ENCODE data around the gene SCN1A. TPM values are rescaled to one million over a fixed set of nuclear protein-coding genes. Genes with fewer than 3 reads are reported as not detected.

Gene SCN1A
- total RNA-seq = under 1 TPM in 1 of 4 donors, not detected in 3; under 0.01 TPM

DNA sequence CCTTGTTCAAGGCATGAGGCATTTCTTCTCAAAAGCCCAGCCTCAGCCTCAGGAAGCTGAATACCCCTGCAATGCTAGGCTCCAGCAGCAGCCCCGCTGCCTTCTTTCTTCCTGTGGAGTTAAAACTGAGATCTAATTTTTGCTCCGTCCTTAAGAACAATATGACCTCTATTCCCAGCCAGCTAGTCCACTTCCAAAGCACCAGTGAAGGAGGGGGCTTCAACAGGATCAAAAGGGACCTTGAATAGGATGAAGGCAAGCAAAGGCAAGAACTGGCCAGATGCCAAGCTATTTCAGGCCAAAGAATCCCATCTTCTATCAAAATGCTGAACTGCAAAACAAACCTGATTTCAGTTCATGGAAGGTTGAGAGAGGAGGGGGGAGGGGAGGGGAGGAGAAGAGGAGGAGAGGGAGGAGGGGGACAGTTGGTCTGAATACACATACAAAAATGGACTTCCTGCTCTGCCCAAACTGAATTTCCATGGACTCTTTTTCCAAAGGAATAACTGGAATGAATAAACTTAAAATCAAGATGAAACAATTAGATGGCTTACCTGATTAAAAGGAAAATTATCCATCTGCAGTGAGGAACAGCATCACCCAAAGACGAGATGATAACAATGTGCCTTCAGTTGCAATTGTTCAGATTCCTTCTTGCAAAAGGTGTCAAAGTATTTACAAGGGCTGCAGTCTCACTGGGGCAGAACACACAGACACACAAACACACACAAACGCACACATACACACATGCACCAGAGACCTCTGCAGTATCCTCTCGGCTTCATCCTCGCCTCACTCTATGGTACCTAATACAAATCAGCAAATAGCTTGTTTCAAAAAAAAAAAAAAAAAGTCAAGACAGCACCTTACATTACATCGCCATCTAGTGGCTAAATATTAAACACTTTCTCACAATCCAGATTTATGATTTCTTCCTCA, at the start of gene SCN1A:
Gene SCN1A, minus strand, starts transcription at position 804 of the 939 bp plus-strand sequence. CDS start 54,399 bp downstream, outside the sequence.
- WGBS = 28% methylated on average over 7 of the region's 7 CpGs
- H3K4me1 ChIP-seq = peaks cover 0 to 7% (median 4%) of the 10 kb centered on the region in 4 donors
- H3K36me3 ChIP-seq = no peaks in the 10 kb centered on the region
- no peaks in the 10 kb centered on the region for H3K9me3 ChIP-seq
- intact Hi-C loops (cut with DNase I) = loop anchor here (1.0 to 5.0 kb wide), 2 partner anchors 70 to 174 kb away; partner anchors contain the start of gene TTC21B
- peaks cover 0 to 16% (median 0%) of the 10 kb centered on the region in 4 donors for H3K27me3 ChIP-seq
- no peak within 1 kb of the TSS for H3K27ac ChIP-seq (replicated peaks in 1 of 4)
- no peak for TF ChIP-seq POLR2A (IDR thresholded peaks at IDR 0.05; ENCODE audit: low read depth)
- TF ChIP-seq, protein P1, sequence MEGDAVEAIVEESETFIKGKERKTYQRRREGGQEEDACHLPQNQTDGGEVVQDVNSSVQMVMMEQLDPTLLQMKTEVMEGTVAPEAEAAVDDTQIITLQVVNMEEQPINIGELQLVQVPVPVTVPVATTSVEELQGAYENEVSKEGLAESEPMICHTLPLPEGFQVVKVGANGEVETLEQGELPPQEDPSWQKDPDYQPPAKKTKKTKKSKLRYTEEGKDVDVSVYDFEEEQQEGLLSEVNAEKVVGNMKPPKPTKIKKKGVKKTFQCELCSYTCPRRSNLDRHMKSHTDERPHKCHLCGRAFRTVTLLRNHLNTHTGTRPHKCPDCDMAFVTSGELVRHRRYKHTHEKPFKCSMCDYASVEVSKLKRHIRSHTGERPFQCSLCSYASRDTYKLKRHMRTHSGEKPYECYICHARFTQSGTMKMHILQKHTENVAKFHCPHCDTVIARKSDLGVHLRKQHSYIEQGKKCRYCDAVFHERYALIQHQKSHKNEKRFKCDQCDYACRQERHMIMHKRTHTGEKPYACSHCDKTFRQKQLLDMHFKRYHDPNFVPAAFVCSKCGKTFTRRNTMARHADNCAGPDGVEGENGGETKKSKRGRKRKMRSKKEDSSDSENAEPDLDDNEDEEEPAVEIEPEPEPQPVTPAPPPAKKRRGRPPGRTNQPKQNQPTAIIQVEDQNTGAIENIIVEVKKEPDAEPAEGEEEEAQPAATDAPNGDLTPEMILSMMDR (IDR thresholded peaks at IDR 0.05) = peak; percentile 35 to 65 (median 61)
- DNase-seq (ENCODE audit: extremely low spot score) = no peak
- H3K4me3 ChIP-seq = no peak within 1 kb of the TSS

DNA sequence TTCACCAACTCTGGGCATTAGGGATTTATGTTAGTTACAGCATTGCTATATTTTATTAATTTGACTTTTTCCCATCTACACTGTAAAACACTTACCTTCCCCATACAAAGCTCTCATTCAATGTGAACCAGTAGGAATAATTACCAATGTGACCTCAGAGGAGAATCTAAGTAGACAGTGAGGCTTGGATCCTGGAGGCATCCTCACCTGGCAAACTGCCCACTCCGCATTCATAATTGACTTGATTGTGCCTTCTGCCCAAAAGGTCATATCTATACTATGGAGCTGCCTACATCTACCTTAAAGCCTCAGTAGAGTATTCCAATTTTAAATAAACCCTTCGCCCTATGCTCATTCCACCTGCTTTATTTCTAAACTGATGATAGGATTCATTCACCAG, 45.4 kb upstream of the SCN1A start:
- Histone ChIP-seq H3K36me3 (no peaks in the 10 kb centered on the region), H3K27me3 (no peaks in the 10 kb centered on the region), H3K4me3 (no peak overlapping the region), H3K27ac (replicated peaks in 1 of 4) (no peak overlapping the region), H3K9me3 (no peaks in the 10 kb centered on the region), H3K4me1 (no peaks in the 10 kb centered on the region)
- intact Hi-C loops (cut with DNase I) = no loop called here
- 73% methylated on average over 2 of the region's 2 CpGs for WGBS
- TF ChIP-seq POLR2A (IDR thresholded peaks at IDR 0.05; ENCODE audit: low read depth) (no peak), EP300 (IDR thresholded peaks at IDR 0.05) (no peak), POLR2AphosphoS5 (IDR thresholded peaks at IDR 0.05) (no peak)
- TF ChIP-seq, protein P1 (IDR thresholded peaks at IDR 0.05) = no peak
- DNase-seq (ENCODE audit: extremely low spot score) = no peak

DNA sequence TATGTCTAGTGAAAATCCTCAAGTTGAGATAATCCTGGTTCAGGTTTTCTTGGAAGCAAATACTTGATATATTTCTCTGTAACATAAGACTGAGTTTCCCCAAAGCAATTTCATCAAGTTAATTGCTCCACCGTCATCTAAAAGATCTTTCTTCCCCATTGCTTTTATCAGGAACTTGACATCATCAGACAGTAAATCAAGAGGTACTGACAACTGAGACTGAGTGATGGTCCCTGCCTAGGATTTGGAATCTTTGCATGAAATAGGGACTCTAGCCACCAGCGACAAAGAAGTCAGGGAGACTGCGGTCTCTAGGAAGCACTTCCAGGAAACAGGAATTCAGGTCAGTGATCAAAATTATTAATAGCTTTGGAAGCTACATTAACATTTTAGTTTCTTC, 43.4 kb upstream of the SCN1A start:
- WGBS = 76% methylated on average over 3 of the region's 3 CpGs

DNA sequence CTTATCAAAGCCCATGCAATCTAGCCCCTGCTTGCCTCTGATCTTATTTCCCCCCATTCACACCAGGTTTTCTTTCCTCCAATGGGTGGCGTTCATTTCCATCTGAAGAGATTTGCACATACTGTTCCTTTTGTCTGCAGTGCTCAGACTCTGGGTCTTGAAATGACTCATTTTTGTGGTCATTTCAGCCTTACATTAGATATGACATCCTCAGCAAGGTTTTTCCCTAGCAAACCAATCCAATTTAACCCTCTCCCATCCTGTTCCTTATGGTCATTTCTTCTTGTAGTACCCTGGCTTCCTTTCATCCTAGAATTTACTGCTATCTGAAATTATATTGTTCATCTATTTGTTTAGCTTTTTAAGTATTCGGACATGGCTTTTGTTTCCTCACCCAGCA, 42.5 kb upstream of the SCN1A start:
- Histone ChIP-seq H3K27ac (replicated peaks in 1 of 4) (no peak overlapping the region), H3K9me3 (no peaks in the 10 kb centered on the region), H3K4me1 (no peaks in the 10 kb centered on the region), H3K27me3 (no peaks in the 10 kb centered on the region), H3K36me3 (no peaks in the 10 kb centered on the region), H3K4me3 (no peak overlapping the region)
- WGBS = 96% methylated on average over 2 of the region's 2 CpGs
- intact Hi-C loops (cut with DNase I) = no loop called here
- TF ChIP-seq, protein P1 (IDR thresholded peaks at IDR 0.05) = no peak
- DNase-seq (ENCODE audit: extremely low spot score) = no peak

More for the DNA sequence above, 43.4 kb upstream of the SCN1A start:
- no peaks in the 10 kb centered on the region for H3K36me3 ChIP-seq
- DNase-seq (ENCODE audit: extremely low spot score) = no peak
- no peak overlapping the region for H3K4me3 ChIP-seq
- no peaks in the 10 kb centered on the region for H3K27me3 ChIP-seq
- no peak overlapping the region for H3K27ac ChIP-seq (replicated peaks in 1 of 4)
- intact Hi-C loops (cut with DNase I) = no loop called here
- TF ChIP-seq, protein P1 (IDR thresholded peaks at IDR 0.05) = no peak
- TF ChIP-seq EP300 (IDR thresholded peaks at IDR 0.05) (no peak), POLR2AphosphoS5 (IDR thresholded peaks at IDR 0.05) (no peak), POLR2A (IDR thresholded peaks at IDR 0.05; ENCODE audit: low read depth) (no peak)
- no peaks in the 10 kb centered on the region for H3K4me1 ChIP-seq
- no peaks in the 10 kb centered on the region for H3K9me3 ChIP-seq

Measured in esophagus muscularis mucosa (tissue), 4 donors.